Esophagus muscularis mucosa (tissue), 4 donors: ENCODE data around the gene FAM193A. TPM values are rescaled to one million over a fixed set of nuclear protein-coding genes. Genes with fewer than 3 reads are reported as not detected.

Experiments used
- DNase-seq: peaks from one replicate; pipeline ENCODE4 v3.0.0-alpha.2; 2017; ENCODE audit errors: extremely low spot score
- H3K27ac ChIP-seq, 4 donors: fragments of 200-600 bp; sonication (generic); replicated peaks in 1 of 4; 1 replicate in 3 of 4; 2 replicates in 1 of 4; pipeline ENCODE4 v1.5.1; 2016 to 2019; ENCODE audit warnings: mild to moderate bottlenecking in 1 of 4
- H3K27me3 ChIP-seq, 4 donors: fragments of 200-600 bp; sonication (generic); one replicate each; pipeline versions ENCODE4 v1.5.1 to v1.6.0; 2016 to 2019
- H3K36me3 ChIP-seq, 4 donors: fragments of 200-600 bp; sonication (generic); one replicate each; pipeline ENCODE4 v1.5.1; 2016 to 2019
- H3K4me1 ChIP-seq, 4 donors: fragments of 200-600 bp; sonication (generic); one replicate each; pipeline ENCODE4 v1.5.1; 2016 to 2019
- H3K4me3 ChIP-seq, 4 donors: fragments of 200-600 bp; sonication (generic); 1 replicate in 2 of 4; 2 replicates in 2 of 4; pipeline ENCODE4 v1.5.1; 2016 to 2019; ENCODE audit warnings: mild to moderate bottlenecking in 4 of 4, moderate library complexity in 1 of 4
- H3K9me3 ChIP-seq, 4 donors: fragments of 200-600 bp; sonication (generic); 1 replicate in 3 of 4; 2 replicates in 1 of 4; pipeline ENCODE4 v1.5.1; 2016 to 2019
- CTCF ChIP-seq, 3 experiments: fragments of 200-600 bp in 2 of 3; fragments of 450-650 bp in 1 of 3; sonication (generic) in 2 of 3; IDR thresholded peaks; one replicate each; pipeline ENCODE4 v1.5.1; 2017 to 2019; ENCODE audit warnings: antibody characterized with exemption in 3 of 3, mild to moderate bottlenecking in 2 of 3, moderate library complexity in 1 of 3
- EP300 ChIP-seq: sonication (generic); formaldehyde crosslinking; IDR thresholded peaks from one replicate; pipeline ENCODE4 v1.6.1; 2017; ENCODE audit warnings: antibody characterized with exemption
- POLR2A ChIP-seq: fragments of 450-650 bp; IDR thresholded peaks from one replicate; pipeline ENCODE4 v1.6.1; 2017; ENCODE audit warnings: antibody characterized with exemption, moderate library complexity, mild to moderate bottlenecking, low read depth
- POLR2AphosphoS5 ChIP-seq, 2 donors: sonication (generic); formaldehyde crosslinking; IDR thresholded peaks; one replicate each; pipeline ENCODE4 v1.6.1; 2017; ENCODE audit warnings: antibody characterized with exemption in 2 of 2
- WGBS: methylation state at CpG from one replicate; pipeline ENCODE4 v1.1.5; 2018; 5-methylcytosine and 5-hydroxymethylcytosine counted together
- intact Hi-C: fragments of 100-400 bp; cut with DNase I; formaldehyde crosslinking; loops from one replicate; pipeline ENCODE4 v1.15.1; 2023
- total RNA-seq, 4 donors: library from RNA; depleted of rRNA; stranded (reverse); fragments of >200 nt; gene quantifications; one replicate each; pipeline versions ENCODE4 v1.1.0 to v1.2.1, GENCODE V29; 2016

The FAM193A gene
- total RNA-seq, 4 donors from 2014 or later, result 20.0 to 30.6 (median 24.6) TPM

- no peaks in the 10 kb centered on the region for H3K4me1 ChIP-seq
- H3K4me3 ChIP-seq, result no peak overlapping the region
Observed at GRCh38 chr4:2642968-2643367, 106.5 kb downstream of the FAM193A start.

GRCh38 chr4:2643555-2643954 lies 107.1 kb downstream of the FAM193A start:
- Histone ChIP-seq H3K27ac (no peak overlapping the region), H3K27me3 (no peaks in the 10 kb centered on the region), H3K4me1 (no peaks in the 10 kb centered on the region), H3K36me3 (peaks cover 61 to 90% (median 78%) of the 10 kb centered on the region in 4 donors), H3K9me3 (no peaks in the 10 kb centered on the region), H3K4me3 (no peak overlapping the region)
- DNase-seq, result no peak
- 93% methylated on average over 5 of the region's 5 CpGs for WGBS
- intact Hi-C loops, result no loop called here
- no peak for TF ChIP-seq POLR2A
- no peak for TF ChIP-seq POLR2AphosphoS5 (IDR thresholded peaks at IDR 0.05)
- no peak for TF ChIP-seq CTCF (IDR thresholded peaks at IDR 0.05)
- TF ChIP-seq EP300, result no peak

More at GRCh38 chr4:2642968-2643367, 106.5 kb downstream of the FAM193A start:
- no peak overlapping the region for H3K27ac ChIP-seq
- no peaks in the 10 kb centered on the region for H3K27me3 ChIP-seq
- WGBS, result 88% methylated on average over 7 of the region's 7 CpGs
- intact Hi-C loops, result no loop called here
- H3K36me3 ChIP-seq, result peaks cover 61 to 90% (median 75%) of the 10 kb centered on the region in 4 donors
- no peak for DNase-seq
- no peaks in the 10 kb centered on the region for H3K9me3 ChIP-seq
- TF ChIP-seq POLR2AphosphoS5 (IDR thresholded peaks at IDR 0.05), result no peak
- no peak for TF ChIP-seq CTCF (IDR thresholded peaks at IDR 0.05)
- no peak for TF ChIP-seq POLR2A

GRCh38 chr4:2646396-2647149 lies 110.1 kb downstream of the FAM193A start:
- intact Hi-C loops, result no loop called here
- no peak overlapping the region for H3K4me3 ChIP-seq
- peaks cover 48 to 90% (median 78%) of the 10 kb centered on the region in 4 donors for H3K36me3 ChIP-seq
- H3K27ac ChIP-seq, result no peak overlapping the region
- WGBS, result 88% methylated on average over 22 of the region's 22 CpGs
- no peak for DNase-seq
- no peak for TF ChIP-seq CTCF (IDR thresholded peaks at IDR 0.05)
- TF ChIP-seq EP300, result no peak
- no peak for TF ChIP-seq POLR2A
- TF ChIP-seq POLR2AphosphoS5 (IDR thresholded peaks at IDR 0.05), result no peak
- no peaks in the 10 kb centered on the region for H3K4me1 ChIP-seq
- H3K27me3 ChIP-seq, result no peaks in the 10 kb centered on the region
- H3K9me3 ChIP-seq, result no peaks in the 10 kb centered on the region

- WGBS, result 89% methylated on average over 9 of the region's 10 CpGs
- no peak for DNase-seq
- no peaks in the 10 kb centered on the region for H3K4me1 ChIP-seq
- H3K4me3 ChIP-seq, result no peak overlapping the region
- no peak overlapping the region for H3K27ac ChIP-seq
- H3K9me3 ChIP-seq, result no peaks in the 10 kb centered on the region
- H3K36me3 ChIP-seq, result peaks cover 50 to 90% (median 76%) of the 10 kb centered on the region in 4 donors
- TF ChIP-seq POLR2AphosphoS5 (IDR thresholded peaks at IDR 0.05) (no peak), EP300 (no peak), CTCF (IDR thresholded peaks at IDR 0.05) (no peak), POLR2A (no peak)
- H3K27me3 ChIP-seq, result no peaks in the 10 kb centered on the region
- intact Hi-C loops, result no loop called here
Observed at GRCh38 chr4:2647403-2648158, 111.1 kb downstream of the FAM193A start.
